ENCODE measurements around the gene UTP14A.

Gene UTP14A

GRCh38 chrX:129961180-129962083 lies 55.5 kb downstream of the UTP14A start:
- Histone ChIP-seq H3K4me1 (ENCODE audit: control insufficient read depth, insufficient read depth, low read length) (peaks cover 4% of the 10 kb centered on the region), H3K9me3 (ENCODE audit: control insufficient read depth in 2 of 2, low read length in 2 of 2) (no peaks in the 10 kb centered on the region), H3K4me3 (ENCODE audit: low read length in 2 of 2) (no peak overlapping the region), H3K9ac (ENCODE audit: low read length in 2 of 2) (no peak overlapping the region), H3K27me3 (ENCODE audit: control insufficient read depth in 1 of 2, insufficient read depth in 2 of 2, low read length in 2 of 2) (peaks cover 0 to 10% of the 10 kb centered on the region in 2 donors), H3K27ac (ENCODE audit: low read length) (no peak overlapping the region), H3K36me3 (ENCODE audit: control insufficient read depth in 2 of 2, insufficient read depth in 2 of 2, low read length in 2 of 2) (no peaks in the 10 kb centered on the region)

- H3K27ac ChIP-seq (ENCODE audit: low read length): no peak overlapping the region
- H3K9me3 ChIP-seq (ENCODE audit: control insufficient read depth in 2 of 2, low read length in 2 of 2): no peaks in the 10 kb centered on the region
- H3K4me1 ChIP-seq (ENCODE audit: control insufficient read depth, insufficient read depth, low read length): no peaks in the 10 kb centered on the region
- H3K4me3 ChIP-seq (ENCODE audit: low read length in 2 of 2): no peak overlapping the region
- H3K36me3 ChIP-seq (ENCODE audit: control insufficient read depth in 2 of 2, insufficient read depth in 2 of 2, low read length in 2 of 2): no peaks in the 10 kb centered on the region
- H3K9ac ChIP-seq (ENCODE audit: low read length in 2 of 2): no peak overlapping the region
- H3K27me3 ChIP-seq (ENCODE audit: control insufficient read depth in 1 of 2, insufficient read depth in 2 of 2, low read length in 2 of 2): peaks cover 0 to 10% of the 10 kb centered on the region in 2 donors
Measured at GRCh38 chrX:129963729-129964128, 57.8 kb downstream of the UTP14A start.

- H3K27ac ChIP-seq (ENCODE audit: low read length): no peak overlapping the region
- no peaks in the 10 kb centered on the region for H3K36me3 ChIP-seq (ENCODE audit: control insufficient read depth in 2 of 2, insufficient read depth in 2 of 2, low read length in 2 of 2)
- H3K9me3 ChIP-seq (ENCODE audit: control insufficient read depth in 2 of 2, low read length in 2 of 2): peaks cover 0 to 2% of the 10 kb centered on the region in 2 donors
- H3K4me1 ChIP-seq (ENCODE audit: control insufficient read depth, insufficient read depth, low read length): no peaks in the 10 kb centered on the region
- no peak overlapping the region for H3K4me3 ChIP-seq (ENCODE audit: low read length in 2 of 2)
- peaks cover 0 to 6% of the 10 kb centered on the region in 2 donors for H3K27me3 ChIP-seq (ENCODE audit: control insufficient read depth in 1 of 2, insufficient read depth in 2 of 2, low read length in 2 of 2)
- no peak overlapping the region for H3K9ac ChIP-seq (ENCODE audit: low read length in 2 of 2)
Measured at GRCh38 chrX:129965166-129965565, 59.2 kb downstream of the UTP14A start.

- H3K4me1 ChIP-seq (ENCODE audit: control insufficient read depth, insufficient read depth, low read length): no peaks in the 10 kb centered on the region
- H3K36me3 ChIP-seq (ENCODE audit: control insufficient read depth in 2 of 2, insufficient read depth in 2 of 2, low read length in 2 of 2): no peaks in the 10 kb centered on the region
- H3K9ac ChIP-seq (ENCODE audit: low read length in 2 of 2): no peak overlapping the region
- peaks cover 0 to 2% of the 10 kb centered on the region in 2 donors for H3K9me3 ChIP-seq (ENCODE audit: control insufficient read depth in 2 of 2, low read length in 2 of 2)
- peaks cover 0 to 3% of the 10 kb centered on the region in 2 donors for H3K27me3 ChIP-seq (ENCODE audit: control insufficient read depth in 1 of 2, insufficient read depth in 2 of 2, low read length in 2 of 2)
- H3K27ac ChIP-seq (ENCODE audit: low read length): no peak overlapping the region
- H3K4me3 ChIP-seq (ENCODE audit: low read length in 2 of 2): no peak overlapping the region
Measured at GRCh38 chrX:129968968-129969367, 63.0 kb downstream of the UTP14A start.

GRCh38 chrX:129976441-129976840 lies 70.5 kb downstream of the UTP14A start:
- no peak overlapping the region for H3K9ac ChIP-seq (ENCODE audit: low read length in 2 of 2)
- H3K27me3 ChIP-seq (ENCODE audit: control insufficient read depth in 1 of 2, insufficient read depth in 2 of 2, low read length in 2 of 2): no peaks in the 10 kb centered on the region
- H3K4me1 ChIP-seq (ENCODE audit: control insufficient read depth, insufficient read depth, low read length): peaks cover under 1% of the 10 kb centered on the region

More at GRCh38 chrX:129976441-129976840, 70.5 kb downstream of the UTP14A start:
- H3K27ac ChIP-seq (ENCODE audit: low read length): no peak overlapping the region
- H3K9me3 ChIP-seq (ENCODE audit: control insufficient read depth in 2 of 2, low read length in 2 of 2): no peaks in the 10 kb centered on the region
- no peaks in the 10 kb centered on the region for H3K36me3 ChIP-seq (ENCODE audit: control insufficient read depth in 2 of 2, insufficient read depth in 2 of 2, low read length in 2 of 2)
- no peak overlapping the region for H3K4me3 ChIP-seq (ENCODE audit: low read length in 2 of 2)
